H1 (cell line): Measurements from ENCODE around the gene NOP9. TPM values are rescaled to one million over a fixed set of nuclear protein-coding genes. Genes with fewer than 3 reads are reported as not detected.

Source experiments
- RNF2 ChIP-seq: fragments of 200-900, 300-1000 bp; sonication (generic); IDR thresholded peaks from 2 replicates; pipeline ENCODE4 v1.7.1; 2016; ENCODE audit warnings: borderline replicate concordance, low read depth, mild to moderate bottlenecking, antibody characterized with exemption, low read length; ENCODE audit not compliant: poor library complexity, severe bottlenecking; ENCODE audit errors: missing control alignments
- polyA plus RNA-seq, 7 experiments: library from polyadenylated mRNA; depleted of rRNA in 3 of 7; stranded (reverse) in 5 of 7; unstranded in 2 of 7; fragments of >200 nt in 5 of 7; fragments of 200-250 nt in 2 of 7; gene quantifications; 1 replicate in 5 of 7; 2 replicates in 1 of 7; 4 replicates in 1 of 7; pipeline versions ENCODE4 v1.2.1 to v1.2.3, GENCODE V29; 2011 to 2013; ENCODE audit warnings: missing spikeins in 2 of 7, mixed read lengths in 2 of 7
- total RNA-seq: library from RNA; stranded (reverse); fragmentation: NEBNext Ultra II Directional; extraction: Animal tissue kit (Norgen Biotek cat#: 25700); gene quantifications from 2 replicates; pipeline ENCODE4 v1.2.1, GENCODE V29; 2021

NOP9 gene
- total and polyA plus RNA-seq, 2 of the 8 experiments (the other 6 are each of a cell fraction or from before 2014, with no cell fraction given) = 17.8 to 34.8 TPM

- no peak for TF ChIP-seq RNF2
- TF ChIP-seq, all 59 proteins: peak for 0
Measured at GRCh38 chr14:24314377-24315193, 14.9 kb downstream of the NOP9 start (continued).
